Measurements from ENCODE around the gene VPS35L. TPM values are rescaled to one million over a fixed set of nuclear protein-coding genes. Genes with fewer than 3 reads are reported as not detected.
A peak's percentile ranks its signal among the peaks of the same experiment; 100 is the strongest.
"Not testable (repeated sequence)": the region's sequence is repeated elsewhere in the genome, so short reads cannot be mapped to it uniquely, and the experiment has no call there.

Gene VPS35L
- total RNA-seq, 4 donors from 2014 or later, result 41.4 to 68.1 (median 61.1) TPM

DNA sequence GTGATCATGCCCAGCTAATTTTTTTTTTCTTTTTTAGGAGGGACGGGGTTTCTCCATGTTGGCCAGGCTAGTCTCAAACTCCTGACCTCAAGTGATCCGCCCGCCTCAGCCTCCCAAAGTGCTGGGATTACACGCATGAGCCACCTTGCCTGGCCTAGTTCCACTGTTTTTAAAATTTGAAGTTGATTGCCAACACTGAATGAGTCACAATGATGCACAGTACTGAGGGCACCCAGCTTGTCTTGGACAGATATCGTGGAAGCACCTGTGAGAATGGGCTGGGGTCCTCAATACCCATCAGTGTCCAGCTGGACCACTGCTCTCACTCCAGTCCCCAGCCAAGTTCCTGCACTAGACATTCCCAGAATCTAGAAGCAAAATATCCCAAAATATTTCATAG is 160.1 kb downstream of the VPS35L start:
- Histone ChIP-seq H3K27ac (peak overlapping the region in 1 of 4 donors; percentile 88), H3K4me1 (peaks cover 0 to 49% (median 22%) of the 10 kb centered on the region in 4 donors), H3K9me3 (no peaks in the 10 kb centered on the region), H3K36me3 (peaks cover 0 to 40% (median 0%) of the 10 kb centered on the region in 3 donors), H3K27me3 (no peaks in the 10 kb centered on the region), H3K4me3 (no peak overlapping the region)
- DNase-seq (ENCODE audit: low spot score in 2 of 2), result no peak
- WGBS, 2 donors, result 93 to 98% methylated on average over 5 of the region's 5 CpGs
- TF ChIP-seq POLR2A (IDR thresholded peaks at IDR 0.05) (no peak), EP300 (IDR thresholded peaks at IDR 0.05) (no peak), CTCF (IDR thresholded peaks at IDR 0.05) (no peak)

GRCh38 chr16:19716183-19716582 is 160.7 kb downstream of the VPS35L start:
- H3K27ac ChIP-seq, result peak overlapping the region in 1 of 4 donors; percentile 88
- no peak for DNase-seq (ENCODE audit: low spot score in 2 of 2)
- TF ChIP-seq POLR2A (IDR thresholded peaks at IDR 0.05), result no peak
- no peak for TF ChIP-seq EP300 (IDR thresholded peaks at IDR 0.05)
- TF ChIP-seq CTCF (IDR thresholded peaks at IDR 0.05), result no peak
- no peaks in the 10 kb centered on the region for H3K27me3 ChIP-seq
- WGBS, 2 donors, result 86 to 97% methylated on average over 1 of the region's 1 CpG
- H3K4me1 ChIP-seq, result peaks cover 0 to 46% (median 22%) of the 10 kb centered on the region in 4 donors
- no peaks in the 10 kb centered on the region for H3K9me3 ChIP-seq
- H3K36me3 ChIP-seq, result peaks cover 0 to 34% (median 0%) of the 10 kb centered on the region in 3 donors
- peak overlapping the region in 2 of 4 donors; percentile 71 to 86 for H3K4me3 ChIP-seq

- peak overlapping the region in 2 of 4 donors; percentile 75 to 88 for H3K27ac ChIP-seq
- peaks cover 0 to 41% (median 22%) of the 10 kb centered on the region in 4 donors for H3K4me1 ChIP-seq
- WGBS, 2 donors, result 49 to 52% methylated on average over 11 of the region's 11 CpGs
Observed at GRCh38 chr16:19716728-19717127, 161.2 kb downstream of the VPS35L start.

GRCh38 chr16:19717314-19717713 is 161.8 kb downstream of the VPS35L start:
- H3K4me3 ChIP-seq, result peak overlapping the region; percentile 71 to 94 (median 81)
- no peak for DNase-seq (ENCODE audit: low spot score in 2 of 2)
- H3K27me3 ChIP-seq, result no peaks in the 10 kb centered on the region
- no peak for TF ChIP-seq CTCF (IDR thresholded peaks at IDR 0.05)
- TF ChIP-seq POLR2A (IDR thresholded peaks at IDR 0.05), result no peak
- no peak for TF ChIP-seq EP300 (IDR thresholded peaks at IDR 0.05)
- H3K36me3 ChIP-seq, result peaks cover 0 to 24% (median 0%) of the 10 kb centered on the region in 3 donors
- H3K9me3 ChIP-seq, result no peaks in the 10 kb centered on the region
- H3K4me1 ChIP-seq, result peaks cover 0 to 40% (median 22%) of the 10 kb centered on the region in 4 donors
- WGBS, 2 donors, result 0% methylated on average over 10 of the region's 10 CpGs
- H3K27ac ChIP-seq, result peak overlapping the region; percentile 37 to 88 (median 77)

More at GRCh38 chr16:19716728-19717127, 161.2 kb downstream of the VPS35L start:
- not testable (repeated sequence) for H3K9me3 ChIP-seq; DNase-seq (ENCODE audit: low spot score in 2 of 2); H3K27me3 ChIP-seq
- H3K36me3 ChIP-seq, result peaks cover 0 to 30% (median 0%) of the 10 kb centered on the region in 3 donors
- H3K4me3 ChIP-seq, result peak overlapping the region; percentile 71 to 94 (median 81)

- Histone ChIP-seq H3K27ac (peak within 1 kb of the TSS; percentile 37 to 88 (median 77)), H3K27me3 (no peaks in the 10 kb centered on the region), H3K9me3 (no peaks in the 10 kb centered on the region), H3K4me3 (peak within 1 kb of the TSS; percentile 71 to 94 (median 81)), H3K4me1 (peaks cover 0 to 40% (median 22%) of the 10 kb centered on the region in 4 donors), H3K36me3 (peaks cover 0 to 17% (median 0%) of the 10 kb centered on the region in 3 donors)
- TF ChIP-seq EP300 (IDR thresholded peaks at IDR 0.05) (peak; percentile 88), POLR2A (IDR thresholded peaks at IDR 0.05) (peak; percentile 22 to 74), CTCF (IDR thresholded peaks at IDR 0.05) (peak in 1 of 5 experiments; percentile 28)
- peak; percentile 81 to 85 for DNase-seq (ENCODE audit: low spot score in 2 of 2)
- 0% methylated on average over 57 to 71 of the region's 88 CpGs for WGBS, 2 donors
Observed at GRCh38 chr16:19717741-19718623, 162.5 kb downstream of the VPS35L start, which contains the start of the genes IQCK and KNOP1. IQCK (plus strand) TSS chr16:19718271; CDS start chr16:19718307, 36 bp downstream. KNOP1 (minus strand) TSS chr16:19718227; CDS start chr16:19715035, 3,192 bp downstream.

Measured in tibial nerve (tissue), 4 donors.